NCI-H1092 (cell line): ENCODE measurements around the gene REEP5.

ENCODE experiments used
- DNase-seq: peaks from one replicate; lab custom pipeline; 2025; lab: John Stamatoyannopoulos, UW

The REEP5 gene

GRCh38 chr5:112844489-112844888 lies 77.5 kb downstream of the REEP5 start:
- no peak for DNase-seq

DNA sequence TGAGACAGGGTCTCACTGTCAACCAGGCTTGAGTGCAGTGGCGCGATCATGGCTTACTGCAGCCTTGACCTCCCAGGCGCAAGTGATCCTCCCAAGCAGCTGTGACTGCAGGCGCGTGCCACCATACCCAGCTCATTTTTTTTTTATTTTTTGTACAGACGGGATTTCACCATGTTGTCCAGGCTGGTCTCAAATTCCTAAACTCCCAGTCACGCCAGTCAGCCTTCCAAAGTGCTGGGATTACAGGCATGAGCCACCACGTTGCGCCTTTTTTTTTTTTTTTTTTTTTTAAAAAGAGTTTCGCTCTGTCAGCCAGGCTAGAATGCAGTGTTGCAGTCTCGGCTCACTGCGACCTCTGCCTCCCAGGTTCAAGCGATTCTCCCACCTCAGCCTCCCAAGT lies 88.1 kb downstream of the REEP5 start:
- no peak for DNase-seq

- no peak for DNase-seq
These were observed 91.6 kb downstream of the REEP5 start for GRCh38 chr5:112830378-112830777.
